Esophagus muscularis mucosa (tissue), 4 donors: ENCODE measurements around the gene MITD1. TPM values are rescaled to one million over a fixed set of nuclear protein-coding genes. Genes with fewer than 3 reads are reported as not detected.
A peak's percentile ranks its signal among the peaks of the same experiment; 100 is the strongest.
"Not testable (repeated sequence)": the region's sequence is repeated elsewhere in the genome, so short reads cannot be mapped to it uniquely, and the experiment has no call there.

Experiments used
- DNase-seq: peaks from one replicate; pipeline ENCODE4 v3.0.0-alpha.2; 2017; ENCODE audit errors: extremely low spot score
- H3K27ac ChIP-seq, 4 donors: fragments of 200-600 bp; sonication (generic); replicated peaks in 1 of 4; 1 replicate in 3 of 4; 2 replicates in 1 of 4; pipeline ENCODE4 v1.5.1; 2016 to 2019; ENCODE audit warnings: mild to moderate bottlenecking in 1 of 4
- H3K27me3 ChIP-seq, 4 donors: fragments of 200-600 bp; sonication (generic); one replicate each; pipeline versions ENCODE4 v1.5.1 to v1.6.0; 2016 to 2019
- H3K36me3 ChIP-seq, 4 donors: fragments of 200-600 bp; sonication (generic); one replicate each; pipeline ENCODE4 v1.5.1; 2016 to 2019
- H3K4me1 ChIP-seq, 4 donors: fragments of 200-600 bp; sonication (generic); one replicate each; pipeline ENCODE4 v1.5.1; 2016 to 2019
- H3K4me3 ChIP-seq, 4 donors: fragments of 200-600 bp; sonication (generic); 1 replicate in 2 of 4; 2 replicates in 2 of 4; pipeline ENCODE4 v1.5.1; 2016 to 2019; ENCODE audit warnings: mild to moderate bottlenecking in 4 of 4, moderate library complexity in 1 of 4
- H3K9me3 ChIP-seq, 4 donors: fragments of 200-600 bp; sonication (generic); 1 replicate in 3 of 4; 2 replicates in 1 of 4; pipeline ENCODE4 v1.5.1; 2016 to 2019
- EP300 ChIP-seq: sonication (generic); formaldehyde crosslinking; IDR thresholded peaks from one replicate; pipeline ENCODE4 v1.6.1; 2017; ENCODE audit warnings: antibody characterized with exemption
- POLR2A ChIP-seq: fragments of 450-650 bp; IDR thresholded peaks from one replicate; pipeline ENCODE4 v1.6.1; 2017; ENCODE audit warnings: antibody characterized with exemption, moderate library complexity, mild to moderate bottlenecking, low read depth
- POLR2AphosphoS5 ChIP-seq, 2 donors: sonication (generic); formaldehyde crosslinking; IDR thresholded peaks; one replicate each; pipeline ENCODE4 v1.6.1; 2017; ENCODE audit warnings: antibody characterized with exemption in 2 of 2
- WGBS: methylation state at CpG from one replicate; pipeline ENCODE4 v1.1.5; 2018; 5-methylcytosine and 5-hydroxymethylcytosine counted together
- intact Hi-C: fragments of 100-400 bp; cut with DNase I; formaldehyde crosslinking; loops from one replicate; pipeline ENCODE4 v1.15.1; 2023
- small RNA-seq, 3 donors: library from RNA; depleted of rRNA; stranded (forward); fragments of <200 nt; gene quantifications; one replicate each; pipeline ENCODE3, GENCODE V24; 2016
- total RNA-seq, 4 donors: library from RNA; depleted of rRNA; stranded (reverse); fragments of >200 nt; gene quantifications; one replicate each; pipeline versions ENCODE4 v1.1.0 to v1.2.1, GENCODE V29; 2016
- TF ChIP-seq, protein P1 (sequence below), 3 experiments: fragments of 200-600 bp in 2 of 3; fragments of 450-650 bp in 1 of 3; sonication (generic) in 2 of 3; IDR thresholded peaks; one replicate each; pipeline ENCODE4 v1.5.1; 2017 to 2019; ENCODE audit warnings: antibody characterized with exemption in 3 of 3, mild to moderate bottlenecking in 2 of 3, moderate library complexity in 1 of 3

The MITD1 gene
- total RNA-seq, 4 donors from 2014 or later = 15.6 to 17.3 (median 17.0) TPM

DNA sequence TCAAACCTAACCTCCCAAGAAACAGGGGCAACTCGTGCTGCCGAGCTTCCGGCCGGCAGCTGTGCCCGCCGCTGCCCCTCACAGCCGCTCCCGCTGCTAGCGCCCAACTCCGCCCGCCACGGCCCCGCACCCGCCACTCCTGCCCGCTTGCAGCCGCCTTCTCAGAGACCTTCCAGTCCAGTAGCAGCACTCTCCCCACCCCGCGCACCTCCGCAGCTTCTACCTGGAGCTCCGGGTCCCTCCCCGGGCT, 40.1 kb downstream of the MITD1 start:
- TF ChIP-seq, protein P1, sequence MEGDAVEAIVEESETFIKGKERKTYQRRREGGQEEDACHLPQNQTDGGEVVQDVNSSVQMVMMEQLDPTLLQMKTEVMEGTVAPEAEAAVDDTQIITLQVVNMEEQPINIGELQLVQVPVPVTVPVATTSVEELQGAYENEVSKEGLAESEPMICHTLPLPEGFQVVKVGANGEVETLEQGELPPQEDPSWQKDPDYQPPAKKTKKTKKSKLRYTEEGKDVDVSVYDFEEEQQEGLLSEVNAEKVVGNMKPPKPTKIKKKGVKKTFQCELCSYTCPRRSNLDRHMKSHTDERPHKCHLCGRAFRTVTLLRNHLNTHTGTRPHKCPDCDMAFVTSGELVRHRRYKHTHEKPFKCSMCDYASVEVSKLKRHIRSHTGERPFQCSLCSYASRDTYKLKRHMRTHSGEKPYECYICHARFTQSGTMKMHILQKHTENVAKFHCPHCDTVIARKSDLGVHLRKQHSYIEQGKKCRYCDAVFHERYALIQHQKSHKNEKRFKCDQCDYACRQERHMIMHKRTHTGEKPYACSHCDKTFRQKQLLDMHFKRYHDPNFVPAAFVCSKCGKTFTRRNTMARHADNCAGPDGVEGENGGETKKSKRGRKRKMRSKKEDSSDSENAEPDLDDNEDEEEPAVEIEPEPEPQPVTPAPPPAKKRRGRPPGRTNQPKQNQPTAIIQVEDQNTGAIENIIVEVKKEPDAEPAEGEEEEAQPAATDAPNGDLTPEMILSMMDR (IDR thresholded peaks at IDR 0.05) = no peak
- TF ChIP-seq EP300 (no peak), POLR2A (no peak), POLR2AphosphoS5 (IDR thresholded peaks at IDR 0.05) (no peak)
- H3K4me1 ChIP-seq = peaks cover 9 to 17% (median 13%) of the 10 kb centered on the region in 4 donors
- H3K27me3 ChIP-seq = no peaks in the 10 kb centered on the region
- H3K27ac ChIP-seq = peak overlapping the region; percentile 78 to 89 (median 85)
- DNase-seq = no peak
- intact Hi-C loops = no loop called here
- 0% methylated on average over 7 of the region's 21 CpGs for WGBS
- no peaks in the 10 kb centered on the region for H3K9me3 ChIP-seq
- no peaks in the 10 kb centered on the region for H3K36me3 ChIP-seq
- H3K4me3 ChIP-seq = peak overlapping the region; percentile 72 to 90 (median 80)

DNA sequence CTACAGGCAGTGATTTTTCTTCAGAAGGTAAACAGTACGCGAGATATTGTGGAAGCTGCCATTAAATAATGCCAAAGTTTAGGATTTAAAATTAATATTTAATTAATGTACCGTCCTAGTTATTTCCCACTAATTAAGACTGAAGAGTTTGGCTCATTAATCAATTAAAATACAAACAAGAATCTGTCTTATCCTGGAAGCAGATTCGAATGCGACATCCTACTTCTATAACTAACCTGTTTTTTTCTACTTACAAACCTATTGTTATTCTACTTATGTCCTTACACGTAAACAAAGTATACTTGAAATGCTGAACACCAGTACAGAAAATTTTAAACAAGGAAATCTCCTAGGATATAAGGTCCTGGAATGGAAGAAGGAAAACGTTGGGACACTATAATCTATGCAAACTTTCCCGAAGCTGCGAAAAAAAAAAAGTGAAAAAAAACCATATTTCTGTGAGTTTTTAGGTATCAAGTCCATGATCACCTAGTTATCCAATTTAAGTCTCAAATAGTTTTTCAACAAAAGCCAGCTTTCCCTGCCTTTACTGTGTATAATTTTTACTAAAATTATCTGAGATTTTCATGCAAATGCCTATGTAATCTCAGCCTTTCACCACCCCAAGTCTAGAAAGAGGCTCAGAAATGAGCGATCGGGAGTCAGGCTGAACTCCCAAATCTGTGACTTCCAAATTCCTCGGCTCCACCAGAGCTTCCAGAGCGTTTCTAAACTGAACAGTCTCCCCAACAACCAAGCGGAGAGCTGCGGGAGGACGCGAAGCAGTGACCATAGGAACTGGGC, 40.6 kb downstream of the MITD1 start:
- WGBS = 35% methylated on average over 13 of the region's 17 CpGs
- Histone ChIP-seq H3K4me1 (peaks cover 9 to 17% (median 13%) of the 10 kb centered on the region in 4 donors), H3K9me3 (no peaks in the 10 kb centered on the region), H3K4me3 (peak overlapping the region; percentile 72 to 90 (median 80)), H3K27me3 (no peaks in the 10 kb centered on the region), H3K36me3 (no peaks in the 10 kb centered on the region), H3K27ac (peak overlapping the region; percentile 78 to 89 (median 85))
- TF ChIP-seq, protein P1 (IDR thresholded peaks at IDR 0.05) = no peak
- no peak for TF ChIP-seq EP300
- TF ChIP-seq POLR2AphosphoS5 (IDR thresholded peaks at IDR 0.05) = no peak
- TF ChIP-seq POLR2A = no peak
- intact Hi-C loops = no loop called here
- DNase-seq = no peak

GRCh38 chr2:99139003-99139402, 41.9 kb downstream of the MITD1 start:
- H3K27me3 ChIP-seq = no peaks in the 10 kb centered on the region
- no peak overlapping the region for H3K4me3 ChIP-seq
- H3K27ac ChIP-seq = no peak overlapping the region
- peaks cover 9 to 17% (median 13%) of the 10 kb centered on the region in 4 donors for H3K4me1 ChIP-seq
- WGBS = 91% methylated on average over 4 of the region's 4 CpGs
- TF ChIP-seq, protein P1 (IDR thresholded peaks at IDR 0.05) = no peak
- TF ChIP-seq EP300 (no peak), POLR2AphosphoS5 (IDR thresholded peaks at IDR 0.05) (no peak), POLR2A (no peak)
- H3K36me3 ChIP-seq = no peaks in the 10 kb centered on the region
- intact Hi-C loops = no loop called here
- H3K9me3 ChIP-seq = no peaks in the 10 kb centered on the region
- DNase-seq = no peak

DNA sequence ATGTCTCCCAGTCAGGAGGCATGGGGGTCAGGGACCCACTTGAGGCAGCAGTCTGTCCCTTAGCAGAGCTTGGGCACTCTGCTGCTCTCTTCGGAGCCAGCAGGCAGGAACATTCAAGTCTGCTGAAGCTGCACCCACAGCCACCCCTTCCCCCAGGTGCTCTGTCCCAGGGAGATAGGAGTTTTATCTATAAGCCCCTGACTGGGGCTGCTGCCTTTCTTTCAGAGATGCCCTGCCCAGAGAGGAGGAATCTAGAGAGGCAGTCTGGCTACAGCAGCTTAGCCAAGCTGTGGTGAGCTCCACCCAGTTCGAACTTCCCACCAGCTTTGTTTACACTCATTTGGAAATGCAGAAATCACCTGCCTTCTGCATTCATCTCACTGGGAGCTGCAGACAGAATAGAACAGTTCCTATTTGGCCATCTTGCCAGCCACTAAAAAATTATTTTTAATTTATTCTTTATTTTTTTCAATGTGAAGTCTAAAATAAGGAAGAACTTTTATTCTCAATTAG, 45.8 kb downstream of the MITD1 start:
- DNase-seq, H3K36me3 ChIP-seq, H3K27ac ChIP-seq, H3K4me1 ChIP-seq, intact Hi-C loops, H3K27me3 ChIP-seq, H3K4me3 ChIP-seq: not testable (repeated sequence)
- WGBS = 89% methylated on average over 1 of the region's 2 CpGs
- peaks cover 0 to 22% (median 15%) of the 10 kb centered on the region in 4 donors for H3K9me3 ChIP-seq

DNA sequence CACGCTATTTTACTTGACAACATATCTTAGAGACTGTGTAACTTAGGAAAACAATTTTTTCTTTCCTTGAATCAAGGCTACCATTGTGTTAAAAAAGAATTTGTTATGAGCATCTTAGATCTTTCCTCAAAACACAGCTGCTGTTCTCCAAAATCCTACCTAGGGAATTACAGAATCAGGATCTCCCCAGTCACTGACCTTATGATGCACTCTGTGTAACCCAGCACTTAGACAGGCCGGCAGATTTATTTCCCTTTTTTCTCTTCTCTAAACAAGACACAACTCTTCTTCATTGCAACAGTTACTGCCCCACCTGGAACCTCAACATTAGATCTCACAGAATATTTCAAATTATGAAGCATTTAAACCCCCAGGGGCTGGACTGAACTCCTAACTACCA, 52.9 kb downstream of the MITD1 start:
- no peak for DNase-seq
- intact Hi-C loops = no loop called here

More for the DNA sequence above, 52.9 kb downstream of the MITD1 start:
- WGBS = 85% methylated on average over 2 of the region's 2 CpGs
- Histone ChIP-seq H3K9me3 (peaks cover 0 to 42% (median 26%) of the 10 kb centered on the region in 4 donors), H3K36me3 (peaks cover 0 to 16% (median 8%) of the 10 kb centered on the region in 4 donors), H3K4me3 (no peak overlapping the region), H3K27me3 (no peaks in the 10 kb centered on the region), H3K4me1 (no peaks in the 10 kb centered on the region), H3K27ac (no peak overlapping the region)
- TF ChIP-seq POLR2AphosphoS5 (IDR thresholded peaks at IDR 0.05) (no peak), POLR2A (no peak), EP300 (no peak)

Small RNA genes lying within 50 kb of the gene (small RNA-seq; reads per million reads assigned to genes)
- gene AC092587.1 = 0 reads per million in 3 donors

Other genes with a start within 250 kb of the MITD1 start
- 1 to 10 TPM; 1.7 to 4.7 (median 3.3) TPM for gene CRACDL, start 244.8 kb downstream of the MITD1 start, total RNA-seq
- gene C2orf15, start 39.4 kb downstream of the MITD1 start, total RNA-seq = under 1 TPM in 1 of 4 donors, not detected in 3; 0.39 TPM
- 1 to 10 TPM; 1.1 to 4.4 (median 2.0) TPM for gene TSGA10, start 26.1 kb downstream of the MITD1 start, total RNA-seq
- 1 to 10 TPM; 4.2 to 6.4 (median 5.4) TPM for gene LIPT1, start 26.1 kb downstream of the MITD1 start, total RNA-seq
- 10 to 100 TPM; 20.6 to 23.8 (median 21.6) TPM for gene MRPL30, start 126 bp upstream of the MITD1 start, total RNA-seq
- gene LYG2, start 74.6 kb upstream of the MITD1 start, total RNA-seq = not detected
- under 1 TPM in 3 of 4 donors, not detected in 1; 0.50 to 0.65 (median 0.57) TPM for gene LYG1, start 120.1 kb upstream of the MITD1 start, total RNA-seq
- gene TXNDC9, start 155.3 kb upstream of the MITD1 start, total RNA-seq = 10 to 100 TPM; 19.9 to 30.3 (median 24.2) TPM
- gene EIF5B, start 156.3 kb upstream of the MITD1 start, total RNA-seq = 10 to 100 TPM; 39.6 to 60.2 (median 47.4) TPM